GM12878 (cell line): ENCODE results near the gene GRN. TPM values are rescaled to one million over a fixed set of nuclear protein-coding genes. Genes with fewer than 3 reads are reported as not detected.
A peak's percentile ranks its signal among the peaks of the same experiment; 100 is the strongest.

ENCODE experiments used
- ATF3 ChIP-seq: IDR thresholded peaks from 2 replicates; pipeline ENCODE4 v1.6.1; 2011; ENCODE audit warnings: low read depth, mild to moderate bottlenecking, low read length, moderate library complexity, borderline replicate concordance; ENCODE audit errors: extremely low read depth
- BCLAF1 ChIP-seq: fragments of 450-650 bp; IDR thresholded peaks from 2 replicates; pipeline ENCODE4 v1.6.1; 2017; ENCODE audit warnings: antibody characterized with exemption, mild to moderate bottlenecking, moderate library complexity
- CBFB ChIP-seq: IDR thresholded peaks from 2 replicates; pipeline ENCODE4 v1.6.1; 2016; ENCODE audit warnings: antibody characterized with exemption, low read depth
- CBX3 ChIP-seq: fragments of 200-600 bp; sonication (generic); IDR thresholded peaks from 2 replicates; pipeline ENCODE4 v1.6.1; 2016; ENCODE audit warnings: low read depth, borderline replicate concordance
- EGR1 ChIP-seq, 2 experiments: IDR thresholded peaks; 1 replicate in 1 of 2; 2 replicates in 1 of 2; pipeline ENCODE4 v1.6.1; 2011 to 2012; ENCODE audit warnings: low read depth in 2 of 2, low read length in 2 of 2, borderline replicate concordance in 1 of 2, mild to moderate bottlenecking in 1 of 2, moderate library complexity in 1 of 2
- ESRRA ChIP-seq: IDR thresholded peaks from 2 replicates; pipeline ENCODE4 v1.6.1; 2012; ENCODE audit warnings: mild to moderate bottlenecking, low read length, improper control_type of control experiment
- IRF3 ChIP-seq: fragments of 450-650 bp; IDR thresholded peaks from 2 replicates; pipeline ENCODE4 v1.6.1; 2014; ENCODE audit warnings: mild to moderate bottlenecking
- IRF4 ChIP-seq: IDR thresholded peaks from 2 replicates; pipeline ENCODE4 v1.6.1; 2011; ENCODE audit warnings: low read depth, low read length
- LARP7 ChIP-seq: fragments of 450-650 bp; IDR thresholded peaks from 2 replicates; pipeline ENCODE4 v1.6.1; 2017; ENCODE audit warnings: mild to moderate bottlenecking
- NRF1 ChIP-seq: conservative IDR thresholded peaks from 2 replicates; pipeline ENCODE4 v1.6.1; 2011; ENCODE audit warnings: mild to moderate bottlenecking, low read depth, low read length, improper control_type of control experiment
- PAX8 ChIP-seq: fragments of 450-650 bp; IDR thresholded peaks from 2 replicates; pipeline ENCODE4 v1.6.1; 2017; ENCODE audit warnings: mild to moderate bottlenecking, moderate library complexity
- POLR2AphosphoS2 ChIP-seq: IDR thresholded peaks from 2 replicates; pipeline ENCODE4 v1.6.1; 2011; ENCODE audit warnings: low read depth, mild to moderate bottlenecking, low read length, improper control_type of control experiment, moderate library complexity
- RAD51 ChIP-seq: fragments of 450-650 bp; IDR thresholded peaks from 2 replicates; pipeline ENCODE4 v1.6.1; 2016; ENCODE audit warnings: moderate library complexity, mild to moderate bottlenecking, inconsistent platforms
- SIN3A ChIP-seq: IDR thresholded peaks from 2 replicates; pipeline ENCODE4 v1.6.1; 2012; ENCODE audit warnings: low read depth, low read length, improper control_type of control experiment
- SKIL ChIP-seq: fragments of 450-650 bp; IDR thresholded peaks from 2 replicates; pipeline ENCODE4 v1.6.1; 2017; ENCODE audit warnings: mild to moderate bottlenecking, low read depth, inconsistent platforms; ENCODE audit not compliant: poor library complexity, severe bottlenecking
- SMAD1 ChIP-seq: fragments of 450-650 bp; IDR thresholded peaks from 2 replicates; pipeline ENCODE4 v1.6.1; 2018; ENCODE audit warnings: mild to moderate bottlenecking, low read depth; ENCODE audit not compliant: partially characterized antibody
- SP1 ChIP-seq: IDR thresholded peaks from one replicate; pipeline ENCODE4 v1.6.1; 2011; ENCODE audit warnings: low read depth, low read length
- TBL1XR1 ChIP-seq: IDR thresholded peaks from 2 replicates; pipeline ENCODE4 v1.6.1; 2012; ENCODE audit warnings: low read depth, low read length, improper control_type of control experiment
- TCF7 ChIP-seq: IDR thresholded peaks from 2 replicates; pipeline ENCODE4 v1.6.1; 2014; ENCODE audit warnings: antibody characterized with exemption, borderline replicate concordance
- YY1 ChIP-seq: IDR thresholded peaks from 2 replicates; pipeline ENCODE4 v1.6.1; 2011; ENCODE audit warnings: low read depth, mild to moderate bottlenecking, low read length
- ZNF207 ChIP-seq: fragments of 450-650 bp; IDR thresholded peaks from 2 replicates; pipeline ENCODE4 v1.6.1; 2014; ENCODE audit warnings: antibody characterized with exemption, mild to moderate bottlenecking, borderline replicate concordance
- ZNF274 ChIP-seq: IDR thresholded peaks from one replicate; pipeline ENCODE4 v1.8.0; 2011; ENCODE audit not compliant: insufficient read length, insufficient read depth
- ZNF622 ChIP-seq: fragments of 450-650 bp; IDR thresholded peaks from 2 replicates; pipeline ENCODE4 v1.6.1; 2017; ENCODE audit warnings: mild to moderate bottlenecking, inconsistent platforms
- polyA plus RNA-seq, 11 experiments: library from polyadenylated mRNA; depleted of rRNA in 4 of 11; unstranded in 6 of 11; stranded (reverse) in 5 of 11; fragments of >200 nt; fragmentation: Nextera tagmentation in 4 of 11; fragmentation: Illumina TruSeq in 1 of 11; extraction: Ambion mirVana in 4 of 11; extraction: Trizol in 1 of 11; gene quantifications; 1 replicate in 1 of 11; 2 replicates in 10 of 11; pipeline versions ENCODE4 v1.2.1 to v1.2.3, GENCODE V29; 2011 to 2016; ENCODE audit warnings: inconsistent platforms in 2 of 11, missing spikeins in 2 of 11, low read depth in 1 of 11
- total RNA-seq, 4 experiments: library from RNA; depleted of rRNA in 3 of 4; stranded (reverse); fragments of >200 nt in 3 of 4; fragmentation: Illumina TruSeq in 1 of 4; extraction: Trizol in 1 of 4; gene quantifications; 2 replicates each; pipeline versions ENCODE4 v1.2.1 to v1.2.3, GENCODE V29; 2013 to 2021

The GRN gene
- total and polyA plus RNA-seq, 10 of the 15 experiments (the other 5 are each of a cell fraction or from before 2014, with no cell fraction given), result 22.3 to 389 (median 139) TPM

- TF ChIP-seq SP1, result peak; percentile 91
- TF ChIP-seq RAD51, result no peak
- no peak for TF ChIP-seq ZNF622
- no peak for TF ChIP-seq IRF3
- 0 out of 2 replicates have a peak, but pooled peaks have one; percentile 48 for TF ChIP-seq ZNF207
- TF ChIP-seq SIN3A, result no peak; the same call in 1 of the 2 replicates
- no peak for TF ChIP-seq TBL1XR1
- TF ChIP-seq SKIL, result no peak
- peak; percentile 22; the same call in 1 of the 2 replicates for TF ChIP-seq NRF1
- TF ChIP-seq PAX8, result no peak
- TF ChIP-seq BCLAF1, result no peak
- peak in 1 of 2 experiments; percentile 71; a peak in 2 of 3 replicates for TF ChIP-seq EGR1 (IDR thresholded peaks at IDR 0.05; ENCODE audit: borderline replicate concordance in 1 of 2, low read depth in 2 of 2, low read length in 2 of 2)
- peak; percentile 42; the same call in 1 of the 2 replicates for TF ChIP-seq CBFB
- no peak for TF ChIP-seq ATF3
- no peak for TF ChIP-seq TCF7
- TF ChIP-seq IRF4, result no peak
- TF ChIP-seq CBX3, result no peak
- peak; percentile 71; the same call in 1 of the 2 replicates for TF ChIP-seq YY1
- TF ChIP-seq ZNF274, result no peak
- TF ChIP-seq POLR2AphosphoS2, result no peak
- TF ChIP-seq ESRRA, result no peak
- no peak for TF ChIP-seq SMAD1
- peak; percentile 87 for TF ChIP-seq LARP7
Observed at GRCh38 chr17:44324571-44325275, 20.4 kb upstream of the GRN start, which contains the start of gene SLC25A39 (continued).
